Measurements from ENCODE around the gene ATP8B4. TPM values are rescaled to one million over a fixed set of nuclear protein-coding genes. Genes with fewer than 3 reads are reported as not detected.
"Not testable (repeated sequence)": the region's sequence is repeated elsewhere in the genome, so short reads cannot be mapped to it uniquely, and the experiment has no call there.

The ATP8B4 gene
- total and polyA plus RNA-seq, 2 donors (not counting 1 experiment from before 2014, with no cell fraction given): 3.5 to 19.5 TPM

DNA sequence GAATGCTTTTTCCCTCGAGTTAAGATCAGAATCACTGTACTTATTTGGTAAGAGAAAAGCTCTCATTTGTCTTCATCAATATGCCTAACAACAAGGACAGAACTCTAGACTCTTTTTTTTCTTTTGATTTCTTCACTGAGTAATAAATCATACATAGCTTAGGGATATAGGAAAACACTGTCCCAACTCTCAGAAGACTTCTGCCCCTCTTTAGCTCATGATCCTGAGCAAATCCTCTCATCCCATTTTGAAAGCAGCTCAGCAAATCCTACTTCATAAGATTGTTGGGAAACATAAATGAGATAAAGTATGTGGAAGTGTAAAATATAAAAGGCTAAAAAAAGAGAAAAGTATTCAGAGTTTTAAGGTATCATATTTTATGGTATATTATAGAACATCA, 141.7 kb downstream of the ATP8B4 start:
- H3K4me2 ChIP-seq (ENCODE audit: extremely low read depth, insufficient read depth, low read length): no peak overlapping the region
- no peaks in the 10 kb centered on the region for H4K20me1 ChIP-seq (ENCODE audit: control insufficient read depth, extremely low read depth, insufficient read depth, low read length)

DNA sequence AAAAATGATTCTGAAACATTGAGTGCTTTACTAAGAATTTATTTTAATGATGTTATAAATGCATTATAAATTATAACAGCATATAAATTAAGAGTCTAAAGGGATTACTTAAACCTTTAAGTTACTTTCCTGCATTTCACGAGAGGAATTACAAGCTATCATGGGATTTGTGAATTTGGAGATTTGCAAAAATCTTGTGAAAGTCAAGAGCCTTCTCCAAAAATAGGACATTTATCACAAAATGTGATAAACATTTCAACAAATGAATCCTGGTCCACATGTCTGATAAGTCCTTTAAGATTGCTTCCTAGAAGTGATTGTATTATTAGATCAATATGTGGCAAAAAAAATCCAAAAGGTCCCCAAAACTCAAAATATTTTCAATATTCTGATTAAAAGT, 154.5 kb downstream of the ATP8B4 start:
- TF ChIP-seq, protein P1, sequence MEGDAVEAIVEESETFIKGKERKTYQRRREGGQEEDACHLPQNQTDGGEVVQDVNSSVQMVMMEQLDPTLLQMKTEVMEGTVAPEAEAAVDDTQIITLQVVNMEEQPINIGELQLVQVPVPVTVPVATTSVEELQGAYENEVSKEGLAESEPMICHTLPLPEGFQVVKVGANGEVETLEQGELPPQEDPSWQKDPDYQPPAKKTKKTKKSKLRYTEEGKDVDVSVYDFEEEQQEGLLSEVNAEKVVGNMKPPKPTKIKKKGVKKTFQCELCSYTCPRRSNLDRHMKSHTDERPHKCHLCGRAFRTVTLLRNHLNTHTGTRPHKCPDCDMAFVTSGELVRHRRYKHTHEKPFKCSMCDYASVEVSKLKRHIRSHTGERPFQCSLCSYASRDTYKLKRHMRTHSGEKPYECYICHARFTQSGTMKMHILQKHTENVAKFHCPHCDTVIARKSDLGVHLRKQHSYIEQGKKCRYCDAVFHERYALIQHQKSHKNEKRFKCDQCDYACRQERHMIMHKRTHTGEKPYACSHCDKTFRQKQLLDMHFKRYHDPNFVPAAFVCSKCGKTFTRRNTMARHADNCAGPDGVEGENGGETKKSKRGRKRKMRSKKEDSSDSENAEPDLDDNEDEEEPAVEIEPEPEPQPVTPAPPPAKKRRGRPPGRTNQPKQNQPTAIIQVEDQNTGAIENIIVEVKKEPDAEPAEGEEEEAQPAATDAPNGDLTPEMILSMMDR (conservative IDR thresholded peaks at IDR 0.05 in 1 of 2, IDR thresholded peaks at IDR 0.05 in 1 of 2; ENCODE audit: low read depth in 1 of 2, low read length in 2 of 2): no peak
- TF ChIP-seq EZH2 (IDR thresholded peaks at IDR 0.05; ENCODE audit: low read length, missing control alignments): no peak
- H3K4me1 ChIP-seq (ENCODE audit: control insufficient read depth, extremely low read depth, insufficient read depth, low read length): no peaks in the 10 kb centered on the region
- no peaks in the 10 kb centered on the region for H3K9me3 ChIP-seq (ENCODE audit: control insufficient read depth, insufficient read depth, low read depth, low read length)
- DNase-seq (ENCODE audit: low read depth in 2 of 2): no peak
- H2AFZ ChIP-seq (ENCODE audit: low read length): no peak overlapping the region
- H3K4me3 ChIP-seq (replicated peaks in 1 of 4; ENCODE audit: control extremely low read depth in 1 of 4, insufficient read depth in 1 of 4, low read depth in 3 of 4, low read length in 4 of 4): no peak overlapping the region
- H3K27me3 ChIP-seq (ENCODE audit: control insufficient read depth, insufficient read depth, low read length): no peaks in the 10 kb centered on the region
- no peak overlapping the region for H3K27ac ChIP-seq (ENCODE audit: insufficient read depth, low read length)
- no peaks in the 10 kb centered on the region for H3K79me2 ChIP-seq (ENCODE audit: control insufficient read depth, insufficient read depth, low read length)
- H3K9ac ChIP-seq (ENCODE audit: insufficient read depth, low read length): no peak overlapping the region
- no peaks in the 10 kb centered on the region for H4K20me1 ChIP-seq (ENCODE audit: control insufficient read depth, extremely low read depth, insufficient read depth, low read length)
- H3K36me3 ChIP-seq (ENCODE audit: control insufficient read depth, insufficient read depth, low read length): no peaks in the 10 kb centered on the region
- no peak overlapping the region for H3K4me2 ChIP-seq (ENCODE audit: extremely low read depth, insufficient read depth, low read length)

More for the DNA sequence above, 141.7 kb downstream of the ATP8B4 start:
- H3K27me3 ChIP-seq (ENCODE audit: control insufficient read depth, insufficient read depth, low read length): no peaks in the 10 kb centered on the region
- no peaks in the 10 kb centered on the region for H3K9me3 ChIP-seq (ENCODE audit: control insufficient read depth, insufficient read depth, low read depth, low read length)
- no peak overlapping the region for H3K27ac ChIP-seq (ENCODE audit: insufficient read depth, low read length)
- no peaks in the 10 kb centered on the region for H3K4me1 ChIP-seq (ENCODE audit: control insufficient read depth, extremely low read depth, insufficient read depth, low read length)
- no peak overlapping the region for H3K9ac ChIP-seq (ENCODE audit: insufficient read depth, low read length)
- H3K36me3 ChIP-seq (ENCODE audit: control insufficient read depth, insufficient read depth, low read length): no peaks in the 10 kb centered on the region
- DNase-seq (ENCODE audit: low read depth in 2 of 2): no peak
- H2AFZ ChIP-seq (ENCODE audit: low read length): no peak overlapping the region
- H3K4me3 ChIP-seq (replicated peaks in 1 of 4; ENCODE audit: control extremely low read depth in 1 of 4, insufficient read depth in 1 of 4, low read depth in 3 of 4, low read length in 4 of 4): no peak overlapping the region
- no peak for TF ChIP-seq EZH2 (IDR thresholded peaks at IDR 0.05; ENCODE audit: low read length, missing control alignments)
- H3K79me2 ChIP-seq (ENCODE audit: control insufficient read depth, insufficient read depth, low read length): no peaks in the 10 kb centered on the region

DNA sequence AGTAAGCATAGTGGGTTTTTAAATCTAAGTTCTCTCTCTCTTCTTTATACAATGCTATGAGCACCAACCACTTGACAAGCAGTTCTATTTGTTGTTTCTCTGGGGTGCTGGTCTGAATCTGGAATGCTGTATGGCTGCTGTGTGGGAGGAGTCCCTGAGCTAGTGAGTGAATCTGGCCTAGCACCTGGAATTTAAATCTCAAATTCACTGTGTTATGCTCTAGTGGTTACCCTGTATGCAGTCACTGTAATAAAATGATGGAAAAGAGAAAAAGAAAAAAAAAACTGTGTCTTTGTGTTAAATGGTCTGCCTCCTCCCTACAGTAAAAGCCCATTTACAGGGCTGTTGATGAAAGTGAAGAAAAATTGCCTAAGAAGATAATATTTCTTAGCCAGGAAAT, 155.0 kb downstream of the ATP8B4 start:
- TF ChIP-seq EZH2 (IDR thresholded peaks at IDR 0.05; ENCODE audit: low read length, missing control alignments): no peak
- TF ChIP-seq, protein P1 (conservative IDR thresholded peaks at IDR 0.05 in 1 of 2, IDR thresholded peaks at IDR 0.05 in 1 of 2; ENCODE audit: low read depth in 1 of 2, low read length in 2 of 2): no peak
- Histone ChIP-seq H3K9me3 (ENCODE audit: control insufficient read depth, insufficient read depth, low read depth, low read length) (no peaks in the 10 kb centered on the region), H3K9ac (ENCODE audit: insufficient read depth, low read length) (no peak overlapping the region), H3K27ac (ENCODE audit: insufficient read depth, low read length) (no peak overlapping the region), H2AFZ (ENCODE audit: low read length) (no peak overlapping the region), H3K4me1 (ENCODE audit: control insufficient read depth, extremely low read depth, insufficient read depth, low read length) (no peaks in the 10 kb centered on the region), H4K20me1 (ENCODE audit: control insufficient read depth, extremely low read depth, insufficient read depth, low read length) (no peaks in the 10 kb centered on the region), H3K4me2 (ENCODE audit: extremely low read depth, insufficient read depth, low read length) (no peak overlapping the region), H3K36me3 (ENCODE audit: control insufficient read depth, insufficient read depth, low read length) (no peaks in the 10 kb centered on the region), H3K27me3 (ENCODE audit: control insufficient read depth, insufficient read depth, low read length) (no peaks in the 10 kb centered on the region), H3K4me3 (replicated peaks in 1 of 4; ENCODE audit: control extremely low read depth in 1 of 4, insufficient read depth in 1 of 4, low read depth in 3 of 4, low read length in 4 of 4) (no peak overlapping the region), H3K79me2 (ENCODE audit: control insufficient read depth, insufficient read depth, low read length) (no peaks in the 10 kb centered on the region)
- no peak for DNase-seq (ENCODE audit: low read depth in 2 of 2)

DNA sequence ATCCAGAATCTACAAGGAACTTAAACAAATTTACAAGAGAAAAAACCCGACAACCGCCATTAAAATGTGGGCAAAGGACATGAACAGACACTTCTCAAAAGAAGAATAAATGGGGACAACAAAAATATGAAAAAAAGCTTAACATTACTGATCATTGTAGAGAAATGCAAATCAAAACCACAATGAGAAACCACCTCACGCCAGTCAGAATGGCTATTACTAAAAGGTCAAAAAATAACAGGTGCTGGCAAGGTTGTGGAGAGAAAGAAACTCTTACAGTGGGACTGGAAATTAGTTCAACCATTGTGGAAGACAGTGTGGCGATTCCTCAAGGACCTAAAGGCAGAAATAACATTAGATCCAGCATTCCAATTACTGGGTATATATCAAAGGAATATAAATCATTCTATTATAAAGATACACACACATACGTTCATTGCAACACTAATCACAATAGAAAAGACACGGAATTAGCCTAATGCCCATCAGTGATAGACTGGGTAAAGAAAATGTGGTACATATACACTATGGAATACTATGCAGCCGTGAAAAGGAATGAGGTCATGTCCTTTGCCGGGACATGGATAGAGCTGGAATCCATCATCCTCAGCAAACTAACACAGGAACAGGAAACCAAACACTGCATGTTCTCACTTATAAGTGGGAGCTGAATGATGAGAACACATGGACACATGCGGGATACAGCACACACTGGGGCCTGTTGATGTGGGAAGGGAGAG, 155.8 kb downstream of the ATP8B4 start:
- not testable (repeated sequence) for H3K36me3 ChIP-seq (ENCODE audit: control insufficient read depth, insufficient read depth, low read length); H3K4me1 ChIP-seq (ENCODE audit: control insufficient read depth, extremely low read depth, insufficient read depth, low read length); H3K79me2 ChIP-seq (ENCODE audit: control insufficient read depth, insufficient read depth, low read length); H3K9me3 ChIP-seq (ENCODE audit: control insufficient read depth, insufficient read depth, low read depth, low read length); H3K4me2 ChIP-seq (ENCODE audit: extremely low read depth, insufficient read depth, low read length); H3K4me3 ChIP-seq (replicated peaks in 1 of 4; ENCODE audit: control extremely low read depth in 1 of 4, insufficient read depth in 1 of 4, low read depth in 3 of 4, low read length in 4 of 4); H3K27ac ChIP-seq (ENCODE audit: insufficient read depth, low read length); H2AFZ ChIP-seq (ENCODE audit: low read length); H3K9ac ChIP-seq (ENCODE audit: insufficient read depth, low read length); DNase-seq (ENCODE audit: low read depth in 2 of 2); H4K20me1 ChIP-seq (ENCODE audit: control insufficient read depth, extremely low read depth, insufficient read depth, low read length); H3K27me3 ChIP-seq (ENCODE audit: control insufficient read depth, insufficient read depth, low read length)
